HG02970 (cell line): ENCODE results near the gene SLC35A4.
A peak's percentile ranks its signal among the peaks of the same experiment; 100 is the strongest.

Experiments used
- ATAC-seq: cut with Tn5 transposase; IDR thresholded peaks from one replicate; pipeline ENCODE4 v1.9.1; 2021; ENCODE audit warnings: mild to moderate bottlenecking, moderate library complexity, moderate number of reproducible peaks; ENCODE audit not compliant: unreplicated experiment, low FRiP score

Gene SLC35A4

GRCh38 chr5:140564196-140565023 lies at the start of gene SLC35A4, which contains the start of gene APBB3:
SLC35A4 (plus strand) TSS chr5:140564828; CDS start chr5:140567170, 2,342 bp downstream.
APBB3 (minus strand) TSS chr5:140564598; CDS start chr5:140564245, 353 bp downstream.
- peak; percentile 88 for ATAC-seq

GRCh38 chr5:140524003-140524402 lies 40.6 kb upstream of the SLC35A4 start:
- no peak for ATAC-seq

- ATAC-seq: no peak
Observed at GRCh38 chr5:140540227-140540626, 24.4 kb upstream of the SLC35A4 start.

GRCh38 chr5:140542972-140543371 lies 21.7 kb upstream of the SLC35A4 start:
- no peak for ATAC-seq

- ATAC-seq: no peak
Observed at GRCh38 chr5:140544986-140545385, 19.6 kb upstream of the SLC35A4 start.

- ATAC-seq: no peak
Observed at GRCh38 chr5:140545606-140546005, 19.0 kb upstream of the SLC35A4 start.

- ATAC-seq: peak; percentile 10
Observed at GRCh38 chr5:140546851-140547507, 17.6 kb upstream of the SLC35A4 start.

- ATAC-seq: peak; percentile 93
Observed at GRCh38 chr5:140547508-140548299, 16.9 kb upstream of the SLC35A4 start, which contains the start of gene EIF4EBP3. EIF4EBP3 (plus strand) TSS chr5:140547662; CDS start chr5:140547738, 76 bp downstream.

GRCh38 chr5:140548300-140548688 lies 16.3 kb upstream of the SLC35A4 start:
- ATAC-seq: no peak

- no peak for ATAC-seq
Observed at GRCh38 chr5:140548791-140549190, 15.8 kb upstream of the SLC35A4 start.

- no peak for ATAC-seq
Observed at GRCh38 chr5:140549237-140550144, 15.1 kb upstream of the SLC35A4 start.

- no peak for ATAC-seq
Observed at GRCh38 chr5:140550147-140551079, 14.2 kb upstream of the SLC35A4 start.

GRCh38 chr5:140551872-140552271 lies 12.8 kb upstream of the SLC35A4 start:
- no peak for ATAC-seq

GRCh38 chr5:140553657-140554056 lies 11.0 kb upstream of the SLC35A4 start:
- ATAC-seq: no peak

- ATAC-seq: no peak
Observed at GRCh38 chr5:140554454-140554853, 10.2 kb upstream of the SLC35A4 start.

- no peak for ATAC-seq
Observed at GRCh38 chr5:140555747-140556312, 8.8 kb upstream of the SLC35A4 start.

- no peak for ATAC-seq
Observed at GRCh38 chr5:140556438-140556837, 8.2 kb upstream of the SLC35A4 start.

- ATAC-seq: peak; percentile 94
Observed at GRCh38 chr5:140557136-140557805, 7.4 kb upstream of the SLC35A4 start, which contains the start of gene SRA1. SRA1 (minus strand) TSS chr5:140557473; CDS start chr5:140557452, 21 bp downstream.
